Measurements from ENCODE around the gene YLPM1. TPM values are rescaled to one million over a fixed set of nuclear protein-coding genes. Genes with fewer than 3 reads are reported as not detected.

Gene YLPM1
- total and polyA plus RNA-seq, 4 donors = 13.3 to 124 (median 28.6) TPM

GRCh38 chr14:74792249-74793039 is 29.3 kb downstream of the YLPM1 start:
- no peak overlapping the region for H3K27ac ChIP-seq (ENCODE audit: low read depth in 1 of 2, low read length in 1 of 2)
- H3K4me1 ChIP-seq (ENCODE audit: control insufficient read depth in 5 of 5, insufficient read depth in 5 of 5, low read length in 5 of 5) = peaks cover 3 to 10% (median 5%) of the 10 kb centered on the region in 5 donors
- H3K36me3 ChIP-seq (ENCODE audit: control insufficient read depth in 4 of 4, insufficient read depth in 4 of 4, low read length in 4 of 4) = peaks cover 2 to 22% (median 10%) of the 10 kb centered on the region in 4 donors
- TF ChIP-seq CTCF (IDR thresholded peaks at IDR 0.05; ENCODE audit: control extremely low read depth, extremely low read depth) = no peak
- DNase-seq (peak in 1 of 3 donors; percentile 25), ATAC-seq (ENCODE audit: insufficient read depth, low FRiP score) (no peak)
- H3K4me3 ChIP-seq = no peak overlapping the region
- H3K27me3 ChIP-seq (ENCODE audit: control insufficient read depth in 3 of 3, insufficient read depth in 3 of 3, low read length in 2 of 3) = no peaks in the 10 kb centered on the region
- no peaks in the 10 kb centered on the region for H3K9me3 ChIP-seq (ENCODE audit: control insufficient read depth in 4 of 4, insufficient read depth in 3 of 4, low read length in 3 of 4)
- WGBS, 2 donors = 26 to 37% methylated on average over 7 of the region's 7 CpGs
- no peak overlapping the region for H3K9ac ChIP-seq (ENCODE audit: insufficient read depth in 1 of 2, low read length in 2 of 2)

DNA sequence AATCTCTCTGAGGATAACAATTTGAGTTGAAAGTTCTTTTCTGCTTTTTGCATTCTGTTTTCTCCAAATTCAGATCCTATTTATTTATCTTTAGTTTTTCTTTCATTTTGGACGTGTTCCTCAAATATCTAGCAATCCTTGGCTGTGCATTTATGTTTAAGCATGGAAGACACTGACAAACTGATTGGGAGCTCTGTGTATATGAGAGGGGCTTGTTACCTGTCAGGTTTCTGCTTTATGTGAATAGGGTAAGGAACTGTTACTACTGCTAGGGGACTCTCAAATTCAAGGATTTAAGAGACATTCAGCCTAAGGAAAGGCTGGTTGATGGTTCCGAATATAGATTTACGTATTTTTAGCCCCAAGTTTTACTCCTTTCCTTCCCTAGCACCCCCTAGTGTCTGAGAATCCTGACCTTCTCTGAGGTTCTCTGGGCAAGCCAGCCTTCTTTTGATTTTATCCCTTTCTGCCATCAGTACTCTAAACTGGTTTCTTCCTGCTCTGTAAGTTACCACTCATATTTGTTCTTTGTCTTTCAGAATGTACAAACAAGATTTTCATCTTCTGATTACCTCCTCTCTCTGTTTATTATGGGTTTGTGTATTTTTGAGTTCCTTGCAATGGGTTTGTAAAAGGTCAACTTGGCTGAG is 30.5 kb downstream of the YLPM1 start:
- Histone ChIP-seq H3K27ac (ENCODE audit: low read depth in 1 of 2, low read length in 1 of 2) (no peak overlapping the region), H3K4me3 (no peak overlapping the region), H3K4me1 (ENCODE audit: control insufficient read depth in 5 of 5, insufficient read depth in 5 of 5, low read length in 5 of 5) (peaks cover 3 to 10% (median 4%) of the 10 kb centered on the region in 5 donors), H3K27me3 (ENCODE audit: control insufficient read depth in 3 of 3, insufficient read depth in 3 of 3, low read length in 2 of 3) (no peaks in the 10 kb centered on the region), H3K36me3 (ENCODE audit: control insufficient read depth in 4 of 4, insufficient read depth in 4 of 4, low read length in 4 of 4) (peaks cover 3 to 25% (median 12%) of the 10 kb centered on the region in 4 donors), H3K9ac (ENCODE audit: insufficient read depth in 1 of 2, low read length in 2 of 2) (no peak overlapping the region), H3K9me3 (ENCODE audit: control insufficient read depth in 4 of 4, insufficient read depth in 3 of 4, low read length in 3 of 4) (no peaks in the 10 kb centered on the region)
- DNase-seq = no peak
- no peak for ATAC-seq (ENCODE audit: insufficient read depth, low FRiP score)
- WGBS, 2 donors = 41 to 57% methylated on average over 3 of the region's 3 CpGs
- TF ChIP-seq CTCF (IDR thresholded peaks at IDR 0.05; ENCODE audit: control extremely low read depth, extremely low read depth) = no peak

DNA sequence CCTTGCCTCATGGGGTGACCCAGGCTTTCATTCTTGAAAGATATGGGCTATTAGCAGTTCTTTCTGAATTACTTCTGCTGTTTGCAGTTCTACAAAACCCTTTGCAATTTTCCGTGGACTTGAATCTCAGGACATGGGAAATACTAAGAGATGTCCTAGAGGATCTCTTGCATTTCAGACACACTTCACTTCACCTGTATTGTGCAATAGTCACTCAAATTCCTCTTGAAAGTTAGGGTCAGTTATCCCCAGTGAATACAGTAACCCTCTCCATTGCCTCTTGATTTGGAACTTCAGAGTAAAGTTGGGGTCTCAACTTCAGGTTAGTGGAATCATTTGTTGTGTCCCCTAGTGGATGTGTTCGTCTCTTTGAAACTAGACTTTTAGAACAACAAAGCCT is 31.8 kb downstream of the YLPM1 start:
- Histone ChIP-seq H3K36me3 (ENCODE audit: control insufficient read depth in 4 of 4, insufficient read depth in 4 of 4, low read length in 4 of 4) (peaks cover 3 to 33% (median 15%) of the 10 kb centered on the region in 4 donors), H3K27ac (ENCODE audit: low read depth in 1 of 2, low read length in 1 of 2) (no peak overlapping the region), H3K4me1 (ENCODE audit: control insufficient read depth in 5 of 5, insufficient read depth in 5 of 5, low read length in 5 of 5) (peaks cover 3 to 10% (median 4%) of the 10 kb centered on the region in 5 donors), H3K4me3 (no peak overlapping the region), H3K27me3 (ENCODE audit: control insufficient read depth in 3 of 3, insufficient read depth in 3 of 3, low read length in 2 of 3) (no peaks in the 10 kb centered on the region), H3K9me3 (ENCODE audit: control insufficient read depth in 4 of 4, insufficient read depth in 3 of 4, low read length in 3 of 4) (no peaks in the 10 kb centered on the region), H3K9ac (ENCODE audit: insufficient read depth in 1 of 2, low read length in 2 of 2) (no peak overlapping the region)
- ATAC-seq (ENCODE audit: insufficient read depth, low FRiP score) (no peak), DNase-seq (no peak)
- no peak for TF ChIP-seq CTCF (IDR thresholded peaks at IDR 0.05; ENCODE audit: control extremely low read depth, extremely low read depth)
- WGBS, 2 donors = 88 to 89% methylated on average over 2 of the region's 2 CpGs
